ENCODE results near the gene TAS2R31. TPM values are rescaled to one million over a fixed set of nuclear protein-coding genes. Genes with fewer than 3 reads are reported as not detected.

The TAS2R31 gene
- total and polyA plus RNA-seq, 2 of the 13 experiments (the other 11 are each of a cell fraction or from before 2014, with no cell fraction given), result 0.96 to 6.5 TPM

GRCh38 chr12:11023387-11023786 is 7.8 kb downstream of the TAS2R31 start (continued):
- no peak for TF ChIP-seq CAMTA2 (CRISPR knock-in tag; IDR thresholded peaks at IDR 0.05; ENCODE audit: borderline replicate concordance)
- TF ChIP-seq ARID5B (CRISPR knock-in tag; IDR thresholded peaks at IDR 0.05), result peak; percentile 54; the same call in 1 of the 2 replicates
- no peak for TF ChIP-seq JDP2 (CRISPR knock-in tag; IDR thresholded peaks at IDR 0.05; ENCODE audit: borderline replicate concordance)
- TF ChIP-seq CHD2 (IDR thresholded peaks at IDR 0.05; ENCODE audit: low read depth, low read length), result no peak
- TF ChIP-seq NFIC (IDR thresholded peaks at IDR 0.05; ENCODE audit: low read length), result no peak
- TF ChIP-seq ZBTB37 (CRISPR knock-in tag; IDR thresholded peaks at IDR 0.05), result no peak
- TF ChIP-seq FOXA3 (CRISPR knock-in tag; IDR thresholded peaks at IDR 0.05), result peak; percentile 48
- TF ChIP-seq MNT (IDR thresholded peaks at IDR 0.05), result no peak
- no peak for TF ChIP-seq TRIM24 (CRISPR knock-in tag; IDR thresholded peaks at IDR 0.05)
- no peak for TF ChIP-seq KLF11 (CRISPR knock-in tag; IDR thresholded peaks at IDR 0.05)
- TF ChIP-seq ZNF101 (CRISPR knock-in tag; IDR thresholded peaks at IDR 0.05; ENCODE audit: borderline replicate concordance, low read depth), result no peak
- TF ChIP-seq ZNF629 (CRISPR knock-in tag; conservative IDR thresholded peaks at IDR 0.05), result no peak
- TF ChIP-seq ZSCAN31 (CRISPR knock-in tag; IDR thresholded peaks at IDR 0.05; ENCODE audit: low read depth), result no peak
- TF ChIP-seq SOX6 (IDR thresholded peaks at IDR 0.05), result no peak
- TF ChIP-seq SOX6 (CRISPR knock-in tag; IDR thresholded peaks at IDR 0.05), result 0 out of 2 replicates have a peak, but pooled peaks have one; percentile 12
- no peak for TF ChIP-seq ZNF30 (CRISPR knock-in tag; IDR thresholded peaks at IDR 0.05)
- no peak for TF ChIP-seq KLF12 (CRISPR knock-in tag; IDR thresholded peaks at IDR 0.05; ENCODE audit: borderline replicate concordance)
- no peak for TF ChIP-seq IKZF1 (IDR thresholded peaks at IDR 0.05)
- no peak for TF ChIP-seq ZBTB20 (CRISPR knock-in tag; IDR thresholded peaks at IDR 0.05; ENCODE audit: borderline replicate concordance, low read depth)
- no peak for TF ChIP-seq SP4 (CRISPR knock-in tag; IDR thresholded peaks at IDR 0.05)
- no peak for TF ChIP-seq WIZ (CRISPR knock-in tag; IDR thresholded peaks at IDR 0.05)
- TF ChIP-seq ZFY (CRISPR knock-in tag; IDR thresholded peaks at IDR 0.05), result no peak
- peak; percentile 60 for TF ChIP-seq GFI1 (CRISPR knock-in tag; IDR thresholded peaks at IDR 0.05; ENCODE audit: borderline replicate concordance)
- no peak for TF ChIP-seq TBX3 (IDR thresholded peaks at IDR 0.05; ENCODE audit: borderline replicate concordance)
- no peak for TF ChIP-seq TRAFD1 (CRISPR knock-in tag; IDR thresholded peaks at IDR 0.05; ENCODE audit: borderline replicate concordance)
